COLO829 (cell line): ENCODE data around the gene SLC30A5.
"Not testable (repeated sequence)": the region's sequence is repeated elsewhere in the genome, so short reads cannot be mapped to it uniquely, and the experiment has no call there.

Experiments used
- DNase-seq: peaks from one replicate; pipeline ENCODE4 v3.0.0; 2012; ENCODE audit warnings: low spot score

The SLC30A5 gene

GRCh38 chr5:69093771-69094482, at the start of gene SLC30A5:
TSS of gene SLC30A5 (plus strand) at chr5:69094014. CDS start at chr5:69094256, 242 bp downstream.
- DNase-seq: peak; percentile 89

GRCh38 chr5:69045213-69045612, 48.6 kb upstream of the SLC30A5 start:
- not testable (repeated sequence) for DNase-seq

- DNase-seq: no peak
Measured at GRCh38 chr5:69046375-69046957, 47.3 kb upstream of the SLC30A5 start.

GRCh38 chr5:69048230-69048629, 45.6 kb upstream of the SLC30A5 start:
- DNase-seq: no peak

GRCh38 chr5:69049151-69049550, 44.7 kb upstream of the SLC30A5 start:
- no peak for DNase-seq

- DNase-seq: no peak
Measured at GRCh38 chr5:69049796-69050195, 44.0 kb upstream of the SLC30A5 start.

GRCh38 chr5:69050214-69050613, 43.6 kb upstream of the SLC30A5 start:
- DNase-seq: no peak

- no peak for DNase-seq
Measured at GRCh38 chr5:69052181-69052580, 41.6 kb upstream of the SLC30A5 start.

GRCh38 chr5:69074664-69075521, 18.9 kb upstream of the SLC30A5 start:
- DNase-seq: no peak

- no peak for DNase-seq
Measured at GRCh38 chr5:69075522-69076179, 18.2 kb upstream of the SLC30A5 start.

GRCh38 chr5:69078921-69079540, 14.8 kb upstream of the SLC30A5 start:
- DNase-seq: no peak

- no peak for DNase-seq
Measured at GRCh38 chr5:69079556-69079955, 14.3 kb upstream of the SLC30A5 start.

- DNase-seq: no peak
Measured at GRCh38 chr5:69083412-69083811, 10.4 kb upstream of the SLC30A5 start.

GRCh38 chr5:69084195-69084594, 9.6 kb upstream of the SLC30A5 start:
- no peak for DNase-seq

GRCh38 chr5:69084903-69085302, 8.9 kb upstream of the SLC30A5 start:
- DNase-seq: no peak

- no peak for DNase-seq
Measured at GRCh38 chr5:69086206-69086605, 7.6 kb upstream of the SLC30A5 start.

GRCh38 chr5:69088006-69088405, 5.8 kb upstream of the SLC30A5 start:
- not testable (repeated sequence) for DNase-seq

GRCh38 chr5:69090158-69090557, 3.7 kb upstream of the SLC30A5 start:
- DNase-seq: no peak

GRCh38 chr5:69091771-69092170, 2.0 kb upstream of the SLC30A5 start:
- no peak for DNase-seq

- no peak for DNase-seq
Measured at GRCh38 chr5:69092969-69093368, 845 bp upstream of the SLC30A5 start.

GRCh38 chr5:69099302-69099701, 5.5 kb downstream of the SLC30A5 start:
- no peak for DNase-seq

GRCh38 chr5:69103521-69103920, 9.7 kb downstream of the SLC30A5 start:
- DNase-seq: no peak
